HPDE6-E6E7 (cell line): ENCODE data around the gene RAB11A.

Source experiments
- DNase-seq: peaks from one replicate; pipeline ENCODE4 v3.0.0; 2011; ENCODE audit warnings: missing footprints; ENCODE audit errors: extremely low spot score

The RAB11A gene

DNA sequence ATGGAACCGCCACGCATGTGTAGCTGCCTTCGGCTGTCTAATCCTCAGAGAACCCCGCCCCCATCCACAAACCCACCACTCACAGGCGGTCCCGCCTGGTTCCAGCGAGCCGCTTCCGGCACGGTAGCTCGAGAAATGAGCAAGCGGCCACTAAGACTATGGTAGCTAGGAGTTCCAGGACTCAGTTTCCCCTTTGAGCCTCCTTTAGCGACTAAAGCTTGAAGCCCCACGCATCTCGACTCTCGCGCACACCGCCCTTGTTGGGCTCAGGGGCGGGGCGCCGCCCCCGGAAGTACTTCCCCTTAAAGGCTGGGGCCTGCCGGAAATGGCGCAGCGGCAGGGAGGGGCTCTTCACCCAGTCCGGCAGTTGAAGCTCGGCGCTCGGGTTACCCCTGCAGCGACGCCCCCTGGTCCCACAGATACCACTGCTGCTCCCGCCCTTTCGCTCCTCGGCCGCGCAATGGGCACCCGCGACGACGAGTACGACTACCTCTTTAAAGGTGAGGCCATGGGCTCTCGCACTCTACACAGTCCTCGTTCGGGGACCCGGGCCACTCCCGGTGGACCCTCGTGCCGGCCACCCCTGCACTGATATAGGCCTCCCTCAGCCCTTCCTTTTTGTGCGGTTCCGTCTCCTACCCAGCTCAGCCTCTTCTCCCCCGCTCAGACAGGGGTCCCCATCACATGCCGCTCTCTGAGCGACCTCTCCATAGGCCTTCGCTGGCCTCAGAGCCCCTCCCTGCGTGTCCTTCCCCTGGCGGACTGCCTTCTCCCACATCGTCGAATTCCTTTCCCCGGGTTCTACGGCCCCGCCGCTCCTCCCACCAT is at the start of gene RAB11A:
Gene RAB11A (plus strand): TSS at position 366 of the 828 bp plus-strand sequence. CDS start 95 bp downstream, at position 461.
- peak; percentile 90 for DNase-seq

GRCh38 chr15:65819563-65819960 is 49.7 kb upstream of the RAB11A start:
- no peak for DNase-seq

- no peak for DNase-seq
These were observed 48.2 kb upstream of the RAB11A start for GRCh38 chr15:65821070-65821469.

DNA sequence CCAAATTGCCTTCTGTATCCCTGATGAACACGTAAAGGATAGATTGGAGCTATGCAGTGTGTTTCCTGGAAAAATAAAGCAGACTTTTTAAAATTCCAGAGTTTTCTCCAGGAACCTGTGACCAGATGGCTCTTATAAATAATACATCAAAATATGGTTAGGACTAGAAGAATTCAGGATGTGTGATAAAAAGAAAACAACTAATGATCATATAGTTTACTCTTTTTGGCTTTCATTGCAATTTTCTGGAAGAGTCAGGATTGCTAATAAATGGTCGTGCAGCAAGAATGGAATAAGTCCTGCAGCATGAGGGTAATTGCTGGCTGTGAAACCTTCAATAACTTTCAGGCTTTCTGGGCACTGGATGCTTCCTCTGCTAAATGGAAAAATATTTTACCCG is 47.0 kb upstream of the RAB11A start:
- DNase-seq: no peak

DNA sequence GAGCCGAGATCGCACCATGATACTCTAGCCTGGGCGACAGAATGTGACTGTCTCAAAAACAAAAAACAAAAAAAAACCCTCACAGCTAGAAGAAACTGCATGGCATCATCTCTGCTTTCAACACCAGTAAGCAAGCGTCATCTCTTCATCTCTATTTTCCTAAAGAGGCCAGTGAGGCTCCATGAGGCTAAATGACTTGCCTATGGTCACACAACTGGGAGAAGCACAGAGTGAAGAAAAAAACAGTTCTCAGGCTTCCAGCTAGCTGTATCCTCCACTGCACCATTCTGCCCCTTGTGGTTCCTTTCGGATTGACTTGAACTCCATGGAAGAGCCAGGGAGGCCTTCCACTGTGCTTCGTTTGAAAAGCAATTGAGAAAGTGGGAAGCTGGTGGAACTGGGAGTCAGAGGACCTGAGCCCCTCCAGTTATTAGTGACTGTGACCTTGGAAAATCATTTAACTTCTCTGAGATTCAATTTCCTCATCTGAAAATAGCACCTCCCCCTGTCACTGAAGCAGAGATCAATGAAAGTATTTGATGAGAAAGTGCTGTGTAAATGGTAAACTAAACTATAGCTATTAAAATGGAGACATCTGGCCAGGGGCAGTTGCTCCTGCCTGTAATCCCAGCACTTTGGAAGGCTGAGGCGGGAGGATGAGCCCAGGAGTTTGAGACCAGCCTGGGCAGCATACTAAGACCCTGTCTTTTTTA is 45.1 kb upstream of the RAB11A start:
- DNase-seq: peak; percentile 65

DNA sequence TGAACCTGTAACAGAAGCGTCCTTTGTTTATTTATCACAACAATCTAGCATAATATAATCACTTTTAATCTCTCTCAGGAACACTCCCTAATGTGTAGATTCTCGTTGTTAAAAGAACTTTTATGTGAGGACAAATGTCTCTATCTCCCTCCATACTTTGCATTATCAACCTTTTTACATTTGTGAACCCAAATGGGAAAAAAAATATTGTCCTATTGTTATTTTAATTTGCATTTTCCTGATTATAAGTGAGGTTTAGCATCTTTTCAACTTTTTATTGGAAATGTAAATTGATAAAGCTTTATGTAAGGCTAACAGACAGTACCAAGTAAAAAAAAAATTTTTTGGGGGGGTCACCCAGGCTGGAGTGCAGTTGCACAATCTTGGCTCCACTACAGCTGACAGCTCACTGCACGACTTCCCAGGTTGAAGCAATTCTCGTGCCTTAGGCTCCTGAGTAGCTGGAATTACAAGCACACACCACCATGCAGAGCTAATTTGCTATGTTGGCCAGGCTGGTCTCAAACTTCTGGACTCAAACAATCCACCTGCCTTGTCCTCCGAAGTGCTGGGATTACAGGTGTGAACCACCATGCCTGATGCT is 44.2 kb upstream of the RAB11A start:
- no peak for DNase-seq

DNA sequence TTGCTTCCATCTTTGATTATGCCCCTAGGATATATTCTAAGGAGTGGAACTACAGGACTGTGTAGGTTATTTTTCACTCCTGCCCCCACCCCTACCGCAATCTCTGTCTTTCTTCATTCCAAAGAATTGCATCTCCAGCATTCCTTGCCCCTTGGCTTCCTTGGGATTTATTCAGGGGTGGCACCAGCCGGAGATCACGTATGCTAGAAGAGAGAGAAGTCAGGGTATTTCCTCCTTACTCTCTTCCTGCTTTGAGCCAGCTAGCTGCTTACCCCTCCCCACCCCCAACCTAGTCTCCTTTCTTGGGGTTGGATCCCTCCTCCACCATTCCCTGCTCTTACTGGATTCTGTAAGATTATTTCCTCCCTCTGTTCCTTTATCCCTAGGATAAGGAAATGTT is 42.2 kb upstream of the RAB11A start:
- no peak for DNase-seq

DNA sequence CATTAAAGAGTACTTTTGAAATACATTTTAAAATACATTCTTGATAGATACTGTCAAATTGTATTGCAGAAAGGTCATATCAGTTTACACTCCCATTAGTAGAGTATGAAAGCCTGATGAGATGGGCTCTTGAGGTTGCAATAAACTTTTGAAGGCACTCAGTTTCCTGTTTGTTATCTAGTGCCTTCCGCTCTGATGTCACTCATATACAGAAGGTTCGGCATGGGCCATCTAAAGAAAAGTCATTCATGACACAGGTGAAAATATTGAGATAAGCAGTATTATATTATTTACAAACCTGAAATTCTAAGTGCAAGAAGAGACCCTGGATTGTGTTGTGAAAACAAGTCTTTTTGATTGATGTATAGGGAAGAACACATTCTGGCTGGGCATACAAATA is 40.7 kb upstream of the RAB11A start:
- DNase-seq: no peak

DNA sequence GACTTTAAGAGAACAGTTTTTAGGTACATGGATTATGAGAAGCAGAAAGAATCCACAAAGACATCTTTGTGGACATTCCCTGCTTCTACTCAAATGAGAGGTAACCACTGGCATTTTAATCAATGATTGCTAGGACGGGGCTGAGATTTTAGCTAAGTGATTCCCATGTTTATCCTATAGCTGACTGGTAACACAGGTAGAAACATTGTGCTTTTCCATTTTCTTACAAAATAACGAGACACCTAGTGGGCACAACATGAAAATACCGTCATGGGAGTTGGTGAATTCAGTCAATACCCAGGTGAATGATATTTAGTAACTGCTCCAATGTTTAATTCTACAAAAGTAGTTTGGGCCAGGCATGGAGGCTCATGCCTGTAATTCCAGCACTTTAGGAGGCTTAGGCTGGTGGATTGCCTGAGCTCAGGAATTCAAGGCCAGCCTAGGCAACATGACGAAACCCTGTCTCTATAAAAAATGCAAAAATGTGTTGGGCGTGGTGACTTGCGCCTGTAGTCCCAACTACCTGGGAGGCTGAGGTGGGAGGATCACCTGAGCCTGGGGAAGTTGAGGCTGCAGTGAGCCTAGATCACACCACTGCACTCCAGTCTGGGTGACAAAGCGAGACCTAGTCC is 40.0 kb upstream of the RAB11A start:
- DNase-seq: peak; percentile 22

- peak; percentile 81 for DNase-seq
These were observed 36.5 kb upstream of the RAB11A start for GRCh38 chr15:65832549-65833364.

DNA sequence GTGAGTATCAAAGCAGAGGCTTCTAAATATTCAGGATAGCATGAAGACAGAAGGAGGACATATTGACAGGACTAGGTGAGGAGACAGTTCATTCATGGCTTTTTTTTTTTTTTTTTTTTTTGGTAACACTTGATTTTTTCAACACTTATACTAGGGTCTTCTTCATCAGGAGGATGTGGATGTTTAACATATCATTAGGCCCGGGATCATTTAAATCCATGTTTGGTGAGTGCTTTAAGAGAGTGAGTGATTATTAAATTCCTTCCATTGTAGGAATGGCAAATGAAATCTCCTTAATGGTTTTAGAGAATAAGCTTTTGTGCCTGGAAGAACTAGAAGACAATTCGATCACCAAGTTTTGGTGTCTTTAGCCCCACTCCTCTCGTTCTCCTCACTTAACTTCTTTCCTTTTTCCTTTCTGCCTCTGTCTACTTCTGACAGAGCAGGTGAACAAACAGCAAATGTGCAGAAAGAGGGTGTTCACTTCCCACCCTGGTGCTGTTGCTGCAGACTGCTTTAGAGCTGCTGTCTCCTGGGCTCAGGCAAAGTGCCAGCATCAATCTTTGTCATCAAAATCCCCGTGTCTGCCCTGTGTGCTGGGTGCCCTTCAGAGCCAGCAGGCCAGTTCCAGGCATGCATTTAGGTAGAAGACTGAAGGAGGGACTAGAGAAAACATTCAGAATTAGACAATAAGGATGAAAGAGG is 35.6 kb upstream of the RAB11A start:
- no peak for DNase-seq

GRCh38 chr15:65834603-65835282 is 34.5 kb upstream of the RAB11A start:
- no peak for DNase-seq

GRCh38 chr15:65835447-65835846 is 33.8 kb upstream of the RAB11A start:
- no peak for DNase-seq

- DNase-seq: no peak
These were observed 32.6 kb upstream of the RAB11A start for GRCh38 chr15:65836665-65837064.

DNA sequence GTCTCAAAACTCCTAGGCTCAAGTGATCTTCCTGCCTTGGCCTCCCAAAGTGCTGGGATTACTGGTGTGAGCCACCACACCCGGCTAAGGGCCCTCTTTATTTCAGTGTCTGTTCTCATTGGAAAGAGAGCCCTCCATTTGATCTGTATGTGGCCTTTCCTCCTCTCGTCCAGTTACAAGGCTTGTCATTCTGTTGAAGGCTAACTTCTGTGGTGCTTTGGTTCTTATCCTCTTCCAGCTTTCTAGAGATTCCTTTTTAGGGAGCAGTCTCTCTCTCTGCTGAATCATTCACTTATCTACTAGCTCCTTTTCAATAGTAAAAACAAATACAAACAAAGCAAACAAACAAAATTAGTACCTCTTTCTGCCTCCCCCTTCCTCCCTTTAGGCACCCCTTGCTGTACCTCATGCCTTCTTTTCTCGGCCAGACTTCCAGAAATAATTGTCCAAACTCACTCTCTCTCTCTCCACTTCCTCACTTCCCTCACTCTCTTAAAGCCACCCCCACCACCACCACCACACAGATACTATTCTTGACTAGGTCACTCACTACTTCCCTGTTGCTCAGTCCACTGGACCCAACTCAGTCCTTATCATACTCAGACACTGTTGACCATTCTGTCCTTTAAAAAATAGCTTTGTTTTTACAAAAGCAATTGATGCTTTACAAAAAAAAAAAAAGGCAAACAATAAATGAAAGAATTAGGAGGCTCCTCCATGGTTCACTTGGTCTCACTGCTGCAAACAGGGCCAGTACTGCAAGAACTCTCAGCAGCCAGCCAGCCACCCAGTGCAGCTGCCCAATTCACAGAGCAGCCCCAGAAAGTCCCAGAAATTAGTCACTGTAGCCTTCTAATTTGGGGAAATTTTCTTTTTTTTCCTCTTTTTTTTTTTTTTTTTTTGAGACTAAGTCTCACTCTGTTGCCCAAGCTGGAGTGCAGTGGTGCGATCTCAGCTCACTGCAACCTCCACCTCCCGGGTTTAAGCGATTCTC is 31.7 kb upstream of the RAB11A start:
- no peak for DNase-seq

GRCh38 chr15:65839354-65839901 is 29.9 kb upstream of the RAB11A start:
- DNase-seq: no peak

DNA sequence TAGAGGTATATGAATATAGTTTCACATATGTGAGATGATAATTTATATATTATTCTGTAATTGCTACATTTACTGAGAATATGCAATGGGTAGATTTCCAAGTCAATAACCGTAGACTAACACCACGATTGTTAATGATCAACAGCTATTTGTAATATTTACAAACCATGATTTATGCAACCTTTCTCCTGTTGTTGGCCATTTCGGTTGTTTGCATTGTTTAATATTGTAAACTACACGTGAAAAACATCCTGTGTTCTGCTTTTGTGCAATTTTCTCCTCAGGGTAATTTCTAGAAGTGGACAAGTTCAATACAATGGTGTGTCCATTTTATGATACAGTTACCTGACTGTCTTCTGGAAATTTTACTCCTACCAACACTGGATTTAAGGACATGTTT is 29.3 kb upstream of the RAB11A start:
- DNase-seq: no peak

GRCh38 chr15:65841121-65841930 is 28.0 kb upstream of the RAB11A start:
- DNase-seq: no peak
